ENCODE measurements around the gene SAMHD1. TPM values are rescaled to one million over a fixed set of nuclear protein-coding genes. Genes with fewer than 3 reads are reported as not detected.

The SAMHD1 gene
- total and polyA plus RNA-seq, 2 of the 8 experiments (the other 6 are each of a cell fraction or from before 2014, with no cell fraction given): 22.0 to 37.1 TPM

GRCh38 chr20:36937402-36937770 lies 14.1 kb downstream of the SAMHD1 start:
- CTCF ChIA-PET (ENCODE audit: partially characterized antibody): interaction anchor here (0.7 to 1.5 kb wide), 4 partner anchors 15 to 445 kb away, joined by 3 to 4 read pairs (median 3); a partner anchor contains a TSS
- no peak overlapping the region for H3K14ac ChIP-seq (ENCODE audit: insufficient read length)
- TF ChIP-seq EGR1 (IDR thresholded peaks at IDR 0.05; ENCODE audit: borderline replicate concordance, low read depth, low read length): no peak

More at GRCh38 chr20:36937402-36937770, 14.1 kb downstream of the SAMHD1 start:
- no peaks in the 10 kb centered on the region for H3K79me1 ChIP-seq (ENCODE audit: low read depth, low read length)
- no peak overlapping the region for H3K23ac ChIP-seq (ENCODE audit: insufficient read length)
- no peak overlapping the region for H3K27ac ChIP-seq (ENCODE audit: low read depth, low read length)
- no peak overlapping the region for H4K91ac ChIP-seq (replicated peaks; ENCODE audit: insufficient read length, low read length)
- no peak overlapping the region for H3K4ac ChIP-seq (replicated peaks; ENCODE audit: insufficient read length, low read depth, low read length)
- H2BK120ac ChIP-seq (replicated peaks; ENCODE audit: low read depth, low read length): no peak overlapping the region
- no peak overlapping the region for H2BK15ac ChIP-seq (ENCODE audit: low read length)
- H3K9ac ChIP-seq (replicated peaks in 1 of 4; ENCODE audit: extremely low read depth in 1 of 4, low read depth in 3 of 4, low read length in 3 of 4): no peak overlapping the region
- no peak overlapping the region for H3K18ac ChIP-seq (ENCODE audit: extremely low read depth, low read length)
- POLR2A ChIA-PET (ENCODE audit: partially characterized antibody): no interaction called here
- no peak overlapping the region for H2BK5ac ChIP-seq (ENCODE audit: low read depth, low read length)
- no peak overlapping the region for H2BK12ac ChIP-seq (ENCODE audit: low read depth, low read length)
- no peak overlapping the region for H3K4me2 ChIP-seq (ENCODE audit: insufficient read depth in 1 of 2, low read depth in 2 of 2, low read length in 2 of 2)
- no peak overlapping the region for H4K8ac ChIP-seq (ENCODE audit: extremely low read depth, insufficient read depth, low read length)
- H4K20me1 ChIP-seq (replicated peaks in 1 of 2; ENCODE audit: control insufficient read depth in 1 of 2, insufficient read depth in 2 of 2, low read length in 2 of 2): no peaks in the 10 kb centered on the region
- H3K23me2 ChIP-seq (ENCODE audit: low read depth, low read length): no peaks in the 10 kb centered on the region
- no peak overlapping the region for H3K56ac ChIP-seq (replicated peaks; ENCODE audit: insufficient read length, low read depth, low read length)
- no peak overlapping the region for H2AFZ ChIP-seq (ENCODE audit: low read length)
- FAIRE-seq (no peak), DNase-seq (ENCODE audit: low read depth in 1 of 2, low spot score in 2 of 2) (no peak)
- no peak overlapping the region for H2AK5ac ChIP-seq (ENCODE audit: low read depth, low read length)
- no peaks in the 10 kb centered on the region for H3K4me1 ChIP-seq (replicated peaks in 1 of 4; ENCODE audit: control insufficient read depth in 3 of 4, insufficient read depth in 4 of 4, low read length in 3 of 4)
- H3K4me3 ChIP-seq (ENCODE audit: extremely low read depth in 1 of 4, insufficient read depth in 2 of 4, low read depth in 3 of 4, low read length in 4 of 4): no peak overlapping the region
- no peak overlapping the region for H4K5ac ChIP-seq (ENCODE audit: insufficient read length, low read depth, low read length)
- peaks cover 2 to 34% (median 9%) of the 10 kb centered on the region in 4 experiments; a peak in 5 of 8 replicates for H3K36me3 ChIP-seq (ENCODE audit: control insufficient read depth in 2 of 4, insufficient read depth in 4 of 4, low read length in 3 of 4)
- H3K9me3 ChIP-seq (ENCODE audit: insufficient read depth in 2 of 2, low read depth in 1 of 2, low read length in 1 of 2): no peaks in the 10 kb centered on the region
- no peak overlapping the region for H2BK20ac ChIP-seq (ENCODE audit: low read length)
- H3K27me3 ChIP-seq (replicated peaks in 1 of 4; ENCODE audit: control insufficient read depth in 3 of 4, extremely low read depth in 1 of 4, insufficient read depth in 3 of 4, low read length in 3 of 4): no peaks in the 10 kb centered on the region
- no peaks in the 10 kb centered on the region; a peak in 1 of 4 replicates for H3K79me2 ChIP-seq (ENCODE audit: control insufficient read depth in 1 of 2, insufficient read depth in 2 of 2, low read length in 2 of 2)
